A549 (cell line): ENCODE results near the gene PRKAB2. TPM values are rescaled to one million over a fixed set of nuclear protein-coding genes. Genes with fewer than 3 reads are reported as not detected.
"Not testable (repeated sequence)": the region's sequence is repeated elsewhere in the genome, so short reads cannot be mapped to it uniquely, and the experiment has no call there.

ENCODE experiments used
- ATAC-seq, 2 experiments: fragments of 200-7000 bp in 1 of 2; fragments of >200 bp in 1 of 2; cut with Nextera tagmentation in 1 of 2; cut with Tn5 transposase in 1 of 2; 3 replicates each; pipeline versions ENCODE4 v1.8.0 to v1.9.1; 2018 to 2020; ENCODE audit warnings: mild to moderate bottlenecking in 1 of 2, moderate library complexity in 1 of 2
- CTCF ChIA-PET: fragments of 300-600 bp; sonication (Branson Sonifier 250); formaldehyde crosslinking; extraction: SDS; loops from one replicate; lab custom pipeline; 2021; ENCODE audit warnings: antibody characterized with exemption, inconsistent platforms; lab: Yijun Ruan, JAX
- POLR2A ChIA-PET: fragments of 350-600 bp; formaldehyde crosslinking; extraction: SDS; loops from one replicate; lab custom pipeline; 2021; ENCODE audit warnings: antibody characterized with exemption, inconsistent platforms; lab: Yijun Ruan, JAX
- DNase-seq, 2 experiments: peaks; one replicate each; pipeline versions ENCODE4 v3.0.0 to v3.0.0-alpha.2; 2011 to 2016; ENCODE audit warnings: low read depth in 1 of 2, low spot score in 1 of 2
- FAIRE-seq: peaks from 2 replicates; lab custom pipeline; 2011; peaks lifted over from hg19 to GRCh38; lab: Jason Lieb, UNC
- H3K27ac ChIP-seq, 2 experiments: fragments of >200 bp; sonication (Bioruptor Twin); formaldehyde crosslinking; 3 replicates each; pipeline ENCODE4 v1.5.1; 2016 to 2017
- H3K4me1 ChIP-seq: fragments of >200 bp; sonication (Bioruptor Twin); formaldehyde crosslinking; 3 replicates; pipeline ENCODE4 v1.6.1; 2016
- H3K4me2 ChIP-seq: fragments of >200 bp; sonication (Bioruptor Twin); formaldehyde crosslinking; 3 replicates; pipeline ENCODE4 v1.6.1; 2016
- H3K4me3 ChIP-seq: fragments of >200 bp; sonication (Bioruptor Twin); formaldehyde crosslinking; 3 replicates; pipeline ENCODE4 v1.5.1; 2016
- H3K9me3 ChIP-seq: fragments of >200 bp; sonication (Bioruptor Twin); formaldehyde crosslinking; 3 replicates; pipeline ENCODE4 v1.6.1; 2016
- ATOH8 ChIP-seq: fragments of 250-450 bp; sonication (Bioruptor Pico); IDR thresholded peaks from 2 replicates; pipeline ENCODE4 v1.5.0; 2020; ENCODE audit warnings: low read depth, mild to moderate bottlenecking, moderate library complexity
- CBX2 ChIP-seq: fragments of 200-600 bp; sonication (generic); IDR thresholded peaks from 2 replicates; pipeline ENCODE4 v1.6.1; 2016; ENCODE audit warnings: low read depth, mild to moderate bottlenecking, borderline replicate concordance
- CBX8 ChIP-seq: fragments of 200-600 bp; sonication (generic); IDR thresholded peaks from 2 replicates; pipeline ENCODE4 v1.6.1; 2016
- CEBPB ChIP-seq, 2 experiments: fragments of >200 bp in 1 of 2; sonication (Bioruptor Twin) in 1 of 2; formaldehyde crosslinking in 1 of 2; IDR thresholded peaks; 2 replicates each; pipeline ENCODE4 v1.6.1; 2012 to 2016
- CHD2 ChIP-seq: fragments of 150-350 bp; IDR thresholded peaks from 2 replicates; pipeline ENCODE4 v1.6.1; 2014; ENCODE audit warnings: low read length; ENCODE audit not compliant: partially characterized antibody
- CHD4 ChIP-seq: fragments of 200-600 bp; sonication (generic); IDR thresholded peaks from 2 replicates; pipeline ENCODE4 v1.6.1; 2016; ENCODE audit warnings: antibody characterized with exemption, mild to moderate bottlenecking, borderline replicate concordance
- E2F6 ChIP-seq: IDR thresholded peaks from 2 replicates; pipeline ENCODE4 v1.6.1; 2012; ENCODE audit warnings: low read depth, borderline replicate concordance
- EHF ChIP-seq: fragments of 250-450 bp; sonication (Bioruptor Pico); IDR thresholded peaks from 2 replicates; pipeline ENCODE4 v1.5.0; 2020; ENCODE audit warnings: mild to moderate bottlenecking
- ESRRA ChIP-seq: fragments of 150-350 bp; IDR thresholded peaks from 2 replicates; pipeline ENCODE4 v1.6.1; 2014; ENCODE audit warnings: mild to moderate bottlenecking, low read length, borderline replicate concordance
- JUN ChIP-seq, 2 experiments: fragments of >200 bp; sonication (Bioruptor Twin); formaldehyde crosslinking; IDR thresholded peaks; 2 replicates in 1 of 2; 3 replicates in 1 of 2; pipeline ENCODE4 v1.6.1; 2016 to 2017
- JUNB ChIP-seq: fragments of >200 bp; sonication (Bioruptor Twin); formaldehyde crosslinking; IDR thresholded peaks from 2 replicates; pipeline ENCODE4 v1.6.1; 2016
- MAX ChIP-seq: IDR thresholded peaks from 2 replicates; pipeline ENCODE4 v1.6.1; 2012
- MAZ ChIP-seq: fragments of 150-350 bp; IDR thresholded peaks from 2 replicates; pipeline ENCODE4 v1.6.1; 2014; ENCODE audit warnings: antibody characterized with exemption, low read depth, low read length, borderline replicate concordance
- NFE2L2 ChIP-seq: fragments of 150-350 bp; conservative IDR thresholded peaks from 2 replicates; pipeline ENCODE4 v1.6.1; 2014; ENCODE audit warnings: low read length
- PBX3 ChIP-seq: IDR thresholded peaks from 2 replicates; pipeline ENCODE4 v1.6.1; 2012
- POLR2A ChIP-seq: IDR thresholded peaks from 2 replicates; pipeline ENCODE4 v1.6.1; 2012; ENCODE audit warnings: mild to moderate bottlenecking, low read length
- RAD21 ChIP-seq, 2 experiments: fragments of >200 bp in 1 of 2; sonication (Bioruptor Twin) in 1 of 2; formaldehyde crosslinking in 1 of 2; IDR thresholded peaks in 1 of 2; conservative IDR thresholded peaks in 1 of 2; 2 replicates in 1 of 2; 3 replicates in 1 of 2; pipeline ENCODE4 v1.6.1; 2012 to 2018; ENCODE audit warnings: inconsistent platforms in 1 of 2
- RNF2 ChIP-seq: fragments of 200-600 bp; sonication (generic); IDR thresholded peaks from 2 replicates; pipeline ENCODE4 v1.6.1; 2016; ENCODE audit warnings: low read depth, mild to moderate bottlenecking, antibody characterized with exemption, moderate library complexity, borderline replicate concordance
- ZSCAN20 ChIP-seq: fragments of 250-450 bp; sonication (Bioruptor Pico); IDR thresholded peaks from 2 replicates; pipeline ENCODE4 v1.8.0; 2022; ENCODE audit warnings: mild to moderate bottlenecking, moderate library complexity
- WGBS: methylation state at CpG from one replicate; pipeline ENCODE4 v1.1.6; 2017; ENCODE audit errors: missing lambda C conversion rate; 5-methylcytosine and 5-hydroxymethylcytosine counted together
- polyA plus RNA-seq, 4 experiments: library from polyadenylated mRNA; depleted of rRNA in 3 of 4; stranded (reverse); fragments of >200 nt; fragmentation: RNase III in 1 of 4; extraction: RNeasy Plus Mini Kit Qiagen cat#74134 plus additional on column Dnase treatment in 1 of 4; gene quantifications; 2 replicates in 3 of 4; 3 replicates in 1 of 4; pipeline ENCODE4 v1.2.3, GENCODE V29; 2011 to 2017
- TF ChIP-seq, protein P1 (sequence below): fragments of >200 bp; sonication (Bioruptor Twin); formaldehyde crosslinking; IDR thresholded peaks from 3 replicates; pipeline ENCODE4 v1.6.1; 2016

The PRKAB2 gene
- polyA plus RNA-seq, 2 of the 4 experiments (the other 2 are of a cell fraction), result 11.4 to 22.4 TPM

GRCh38 chr1:147110434-147110833 lies 61.8 kb downstream of the PRKAB2 start:
- TF ChIP-seq PBX3, result no peak
- ChIA-PET CTCF (no interaction called here), POLR2A (no interaction called here)
- FAIRE-seq, result no peak
- ATAC-seq, result no peak
- no peaks in the 10 kb centered on the region for H3K4me1 ChIP-seq
- H3K4me2 ChIP-seq, result no peak overlapping the region
- no peak overlapping the region for H3K27ac ChIP-seq
- H3K9me3 ChIP-seq, result no peaks in the 10 kb centered on the region
- no peak for DNase-seq
- no peak overlapping the region for H3K4me3 ChIP-seq
- 3% methylated on average over 1 of the region's 1 CpG for WGBS

DNA sequence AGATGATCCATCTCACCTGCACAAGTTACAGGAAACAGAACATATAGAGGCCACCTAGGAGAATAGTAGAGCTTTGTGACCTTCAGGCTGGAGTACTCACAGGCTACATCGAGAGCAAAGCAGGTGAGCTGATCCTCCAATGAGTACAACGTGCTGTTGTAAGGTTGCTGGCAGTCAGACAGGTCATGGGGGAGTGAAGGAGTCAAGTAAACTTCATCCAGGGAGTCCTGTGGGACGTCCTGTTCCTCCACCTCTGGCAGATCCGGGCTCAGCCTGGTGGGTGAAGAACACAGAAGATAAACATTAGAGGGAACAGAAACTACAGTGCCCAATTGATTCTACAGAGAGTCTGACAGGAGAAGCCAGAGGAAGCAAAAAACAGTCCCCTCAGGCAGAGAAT lies 62.5 kb downstream of the PRKAB2 start:
- no peak for DNase-seq
- Histone ChIP-seq H3K9me3 (no peaks in the 10 kb centered on the region), H3K4me3 (no peak overlapping the region), H3K4me1 (no peaks in the 10 kb centered on the region)
- no peak for FAIRE-seq
- ChIA-PET POLR2A (no interaction called here), CTCF (no interaction called here)
- 0% methylated on average over 4 of the region's 4 CpGs for whole genome bisulfite sequencing
- ATAC-seq, result no peak
- TF ChIP-seq ATOH8 (CRISPR knock-in tag) (no peak), ESRRA (no peak), CHD2 (no peak), CBX2 (no peak), NFE2L2 (no peak), RNF2 (no peak)
- TF ChIP-seq, all 56 proteins: peak for 0
- Histone ChIP-seq H3K27ac (no peak overlapping the region), H3K4me2 (no peak overlapping the region)

GRCh38 chr1:147109041-147109440 lies 63.2 kb downstream of the PRKAB2 start:
- no peak overlapping the region for H3K27ac ChIP-seq
- H3K4me2 ChIP-seq, result no peak overlapping the region
- H3K9me3 ChIP-seq, result no peaks in the 10 kb centered on the region
- DNase-seq (no peak), FAIRE-seq (no peak), ATAC-seq (no peak)
- WGBS, result 53% methylated on average over 1 of the region's 1 CpG
- no peak for TF ChIP-seq POLR2A
- TF ChIP-seq CBX8, result no peak
- no peak for TF ChIP-seq CEBPB (IDR thresholded peaks at IDR 0.05)
- TF ChIP-seq CBX2, result no peak
- TF ChIP-seq E2F6, result no peak
- TF ChIP-seq EHF (CRISPR knock-in tag), result no peak
- TF ChIP-seq, protein P1, sequence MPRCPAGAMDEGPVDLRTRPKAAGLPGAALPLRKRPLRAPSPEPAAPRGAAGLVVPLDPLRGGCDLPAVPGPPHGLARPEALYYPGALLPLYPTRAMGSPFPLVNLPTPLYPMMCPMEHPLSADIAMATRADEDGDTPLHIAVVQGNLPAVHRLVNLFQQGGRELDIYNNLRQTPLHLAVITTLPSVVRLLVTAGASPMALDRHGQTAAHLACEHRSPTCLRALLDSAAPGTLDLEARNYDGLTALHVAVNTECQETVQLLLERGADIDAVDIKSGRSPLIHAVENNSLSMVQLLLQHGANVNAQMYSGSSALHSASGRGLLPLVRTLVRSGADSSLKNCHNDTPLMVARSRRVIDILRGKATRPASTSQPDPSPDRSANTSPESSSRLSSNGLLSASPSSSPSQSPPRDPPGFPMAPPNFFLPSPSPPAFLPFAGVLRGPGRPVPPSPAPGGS, result no peak
- no peak for TF ChIP-seq ZSCAN20 (CRISPR knock-in tag)
- no peak for TF ChIP-seq CHD4
- no peak for TF ChIP-seq JUNB
- no peak for TF ChIP-seq ESRRA
- TF ChIP-seq MAZ, result no peak
- no peak for TF ChIP-seq JUN (IDR thresholded peaks at IDR 0.05)
- TF ChIP-seq RAD21 (conservative IDR thresholded peaks at IDR 0.05 in 1 of 2, IDR thresholded peaks at IDR 0.05 in 1 of 2), result no peak
- TF ChIP-seq MAX, result no peak
- ChIA-PET CTCF (no interaction called here), POLR2A (interaction anchor here (1.0 kb wide), 1 partner anchor 25 kb away, joined by 4 read pairs; no protein-coding TSS in a partner anchor)
- no peaks in the 10 kb centered on the region for H3K4me1 ChIP-seq
- no peak overlapping the region for H3K4me3 ChIP-seq

DNA sequence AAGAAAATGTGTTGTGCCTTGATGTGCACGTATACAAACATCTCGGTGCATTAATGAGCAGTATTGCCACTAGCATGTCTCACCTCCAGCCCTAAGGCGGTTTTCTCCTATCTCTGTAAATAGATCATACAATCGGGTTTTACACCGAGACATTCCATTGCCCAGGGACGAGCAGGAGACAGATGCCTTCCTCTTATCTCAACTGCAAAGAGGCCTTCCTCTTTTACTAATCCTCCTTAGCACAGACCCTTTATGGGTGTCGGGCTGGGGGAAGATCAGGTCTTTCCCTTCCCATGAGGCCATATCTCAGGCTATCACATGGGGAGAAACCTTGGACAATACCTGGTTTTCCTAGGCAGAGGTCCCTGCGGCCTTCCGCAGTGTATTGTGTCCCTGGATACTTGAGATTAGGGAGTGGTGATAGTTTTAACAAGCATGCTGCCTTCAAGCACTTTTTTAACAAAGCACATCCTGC lies 65.8 kb downstream of the PRKAB2 start:
- FAIRE-seq, POLR2A ChIA-PET, CTCF ChIA-PET, H3K4me1 ChIP-seq, H3K9me3 ChIP-seq, H3K27ac ChIP-seq, H3K4me3 ChIP-seq, DNase-seq, ATAC-seq, H3K4me2 ChIP-seq: not testable (repeated sequence)
- 34% methylated on average over 9 of the region's 9 CpGs for WGBS
